Testis (tissue), 3 donors: ENCODE measurements around the gene CDK17. TPM values are rescaled to one million over a fixed set of nuclear protein-coding genes. Genes with fewer than 3 reads are reported as not detected.

Source experiments
- DNase-seq: peaks from one replicate; pipeline ENCODE4 v3.0.0-alpha.2; 2019
- H3K27ac ChIP-seq, 2 donors: fragments of 200-600 bp; sonication (generic); one replicate each; pipeline ENCODE4 v1.5.1; 2019
- H3K27me3 ChIP-seq: fragments of 200-600 bp; sonication (generic); one replicate; pipeline ENCODE4 v1.5.1; 2019
- H3K36me3 ChIP-seq: fragments of 200-600 bp; sonication (generic); one replicate; pipeline ENCODE4 v1.5.1; 2017; ENCODE audit warnings: low read depth; ENCODE audit errors: missing control alignments
- H3K4me1 ChIP-seq: fragments of 200-600 bp; sonication (generic); one replicate; pipeline ENCODE4 v1.5.1; 2019
- H3K4me3 ChIP-seq, 2 donors: fragments of 200-600 bp; sonication (generic); one replicate each; pipeline ENCODE4 v1.5.1; 2017 to 2019
- H3K9me3 ChIP-seq: fragments of 200-600 bp; sonication (generic); one replicate; pipeline ENCODE4 v1.5.1; 2017
- CTCF ChIP-seq, 3 experiments: fragments of 450-650 bp in 2 of 3; fragments of 200-600 bp in 1 of 3; sonication (generic) in 1 of 3; IDR thresholded peaks; one replicate each; pipeline ENCODE4 v1.5.1; 2016 to 2019; ENCODE audit warnings: antibody characterized with exemption in 3 of 3, mild to moderate bottlenecking in 2 of 3, moderate library complexity in 1 of 3
- POLR2A ChIP-seq: fragments of 450-650 bp; IDR thresholded peaks from one replicate; pipeline ENCODE4 v1.6.1; 2017; ENCODE audit warnings: antibody characterized with exemption, mild to moderate bottlenecking, moderate library complexity
- WGBS, 2 donors: methylation state at CpG; one replicate each; pipeline ENCODE4 v1.1.5; 2018; 5-methylcytosine and 5-hydroxymethylcytosine counted together
- intact Hi-C: fragments of 100-400 bp; cut with DNase I; formaldehyde crosslinking; loops from one replicate; pipeline ENCODE4 v1.15.1; 2023; ENCODE audit warnings: low total_unique reads
- polyA plus RNA-seq: library from polyadenylated mRNA; stranded (reverse); fragments of 350-450 nt; fragmentation: Illumina TruSeq; extraction: RNeasy Lipid Tissue Mini Kit (QIAGEN cat#74804); gene quantifications from one replicate; pipeline ENCODE4 v1.2.3, GENCODE V29; 2014; ENCODE audit warnings: low read depth, low replicate concordance; ENCODE audit not compliant: insufficient read depth
- total RNA-seq, 2 donors: library from RNA; depleted of rRNA; stranded (reverse); fragments of >200 nt; gene quantifications; one replicate each; pipeline ENCODE4 v1.2.3, GENCODE V29; 2016

Gene CDK17
- total and polyA plus RNA-seq, 3 donors from 2014 or later, result 40.7 to 100.0 (median 91.5) TPM

GRCh38 chr12:96313606-96314005 lies 86.6 kb downstream of the CDK17 start:
- Histone ChIP-seq H3K9me3 (no peaks in the 10 kb centered on the region), H3K27ac (no peak overlapping the region), H3K27me3 (no peaks in the 10 kb centered on the region), H3K4me1 (peaks cover 5% of the 10 kb centered on the region), H3K36me3 (no peaks in the 10 kb centered on the region), H3K4me3 (no peak overlapping the region)
- intact Hi-C loops, result no loop called here
- DNase-seq, result no peak
- TF ChIP-seq POLR2A (no peak), CTCF (IDR thresholded peaks at IDR 0.05) (no peak)

- no peaks in the 10 kb centered on the region for H3K9me3 ChIP-seq
- 98 to 100% methylated on average over 1 of the region's 1 CpG for WGBS, 2 donors
- no peak for TF ChIP-seq CTCF (IDR thresholded peaks at IDR 0.05)
- no peak for TF ChIP-seq POLR2A
- no peak overlapping the region for H3K4me3 ChIP-seq
- no peaks in the 10 kb centered on the region for H3K27me3 ChIP-seq
- H3K27ac ChIP-seq, result no peak overlapping the region
- H3K4me1 ChIP-seq, result peaks cover 5% of the 10 kb centered on the region
- no peak for DNase-seq
- no peaks in the 10 kb centered on the region for H3K36me3 ChIP-seq
- intact Hi-C loops, result no loop called here
Observed at GRCh38 chr12:96311191-96311590, 89.0 kb downstream of the CDK17 start.

GRCh38 chr12:96310067-96310466 lies 90.2 kb downstream of the CDK17 start:
- WGBS, 2 donors, result 85 to 93% methylated on average over 3 of the region's 3 CpGs

GRCh38 chr12:96308881-96309280 lies 91.4 kb downstream of the CDK17 start:
- DNase-seq, result no peak
- Histone ChIP-seq H3K4me1 (no peaks in the 10 kb centered on the region), H3K9me3 (no peaks in the 10 kb centered on the region), H3K27ac (no peak overlapping the region), H3K27me3 (no peaks in the 10 kb centered on the region), H3K4me3 (no peak overlapping the region), H3K36me3 (no peaks in the 10 kb centered on the region)
- 78 to 83% methylated on average over 1 of the region's 1 CpG for WGBS, 2 donors
- intact Hi-C loops, result no loop called here
- TF ChIP-seq POLR2A, result no peak
- TF ChIP-seq CTCF (IDR thresholded peaks at IDR 0.05), result no peak

More at GRCh38 chr12:96310067-96310466, 90.2 kb downstream of the CDK17 start:
- no peak for DNase-seq
- no peaks in the 10 kb centered on the region for H3K27me3 ChIP-seq
- intact Hi-C loops, result no loop called here
- no peak overlapping the region for H3K4me3 ChIP-seq
- H3K36me3 ChIP-seq, result no peaks in the 10 kb centered on the region
- H3K27ac ChIP-seq, result no peak overlapping the region
- TF ChIP-seq POLR2A (no peak), CTCF (IDR thresholded peaks at IDR 0.05) (no peak)
- no peaks in the 10 kb centered on the region for H3K9me3 ChIP-seq
- H3K4me1 ChIP-seq, result peaks cover 5% of the 10 kb centered on the region

- intact Hi-C loops, result no loop called here
- TF ChIP-seq CTCF (IDR thresholded peaks at IDR 0.05) (no peak), POLR2A (no peak)
- H3K27ac ChIP-seq, result no peak overlapping the region
Observed at GRCh38 chr12:96305665-96306064, 94.6 kb downstream of the CDK17 start.

More at GRCh38 chr12:96305665-96306064, 94.6 kb downstream of the CDK17 start:
- H3K27me3 ChIP-seq, result no peaks in the 10 kb centered on the region
- 91 to 93% methylated on average over 3 of the region's 3 CpGs for WGBS, 2 donors
- DNase-seq, result no peak
- H3K4me3 ChIP-seq, result no peak overlapping the region
- H3K9me3 ChIP-seq, result no peaks in the 10 kb centered on the region
- H3K36me3 ChIP-seq, result no peaks in the 10 kb centered on the region
- no peaks in the 10 kb centered on the region for H3K4me1 ChIP-seq
